Smooth muscle cell (in vitro differentiated cells): Measurements from ENCODE around the gene MTR. TPM values are rescaled to one million over a fixed set of nuclear protein-coding genes. Genes with fewer than 3 reads are reported as not detected.

Experiments
- DNase-seq: peaks from one replicate; lab custom pipeline; 2025; ENCODE audit not compliant: unreplicated experiment; lab: John Stamatoyannopoulos, UW
- H2AFZ ChIP-seq: fragments of 200-600 bp; sonication (generic); 2 replicates; pipeline ENCODE4 v1.6.0; 2016; ENCODE audit warnings: antibody characterized with exemption, low read depth, mild to moderate bottlenecking
- H3F3A ChIP-seq: fragments of 200-600 bp; sonication (generic); 2 replicates; pipeline ENCODE4 v1.6.0; 2017; ENCODE audit warnings: antibody characterized with exemption, low read depth
- H3K27ac ChIP-seq: fragments of 200-600 bp; sonication (generic); 2 replicates; pipeline ENCODE4 v1.5.1; 2016; ENCODE audit warnings: low read depth, mild to moderate bottlenecking
- H3K27me3 ChIP-seq: fragments of 200-600 bp; sonication (generic); 2 replicates; pipeline ENCODE4 v1.6.1; 2016; ENCODE audit warnings: low read depth, mild to moderate bottlenecking
- H3K36me3 ChIP-seq: fragments of 200-600 bp; sonication (generic); 2 replicates; pipeline ENCODE4 v1.5.1; 2016; ENCODE audit warnings: low read depth
- H3K4me1 ChIP-seq: fragments of 200-600 bp; sonication (generic); 2 replicates; pipeline ENCODE4 v1.5.1; 2016; ENCODE audit warnings: low read depth
- H3K4me2 ChIP-seq: fragments of 200-600 bp; sonication (generic); 2 replicates; pipeline ENCODE4 v1.6.0; 2016; ENCODE audit warnings: mild to moderate bottlenecking
- H3K4me3 ChIP-seq: fragments of 200-600 bp; sonication (generic); 2 replicates; pipeline ENCODE4 v1.5.1; 2016; ENCODE audit warnings: mild to moderate bottlenecking
- H3K79me2 ChIP-seq: fragments of 200-600 bp; sonication (generic); 2 replicates; pipeline ENCODE4 v1.6.0; 2016; ENCODE audit warnings: low read depth, mild to moderate bottlenecking
- H3K9ac ChIP-seq: fragments of 200-600 bp; sonication (generic); 2 replicates; pipeline ENCODE4 v1.6.0; 2016; ENCODE audit warnings: low read depth
- H3K9me3 ChIP-seq: fragments of 200-600 bp; sonication (generic); replicated peaks from 2 replicates; pipeline ENCODE4 v1.5.1; 2016; ENCODE audit warnings: low read depth
- H4K20me1 ChIP-seq: fragments of 200-600 bp; sonication (generic); 2 replicates; pipeline ENCODE4 v1.6.0; 2016; ENCODE audit warnings: low read depth
- CTCF ChIP-seq: fragments of 200-600 bp; sonication (generic); IDR thresholded peaks from 2 replicates; pipeline ENCODE4 v1.5.1; 2017; ENCODE audit warnings: borderline replicate concordance, mild to moderate bottlenecking, antibody characterized with exemption; ENCODE audit not compliant: insufficient read depth, poor library complexity, severe bottlenecking
- WGBS: methylation state at CpG from one replicate; pipeline ENCODE4 v1.1.7; 2016; ENCODE audit warnings: low lambda C conversion rate; 5-methylcytosine and 5-hydroxymethylcytosine counted together
- polyA plus RNA-seq: library from polyadenylated mRNA; unstranded; fragments of >200 nt; fragmentation: Nextera tagmentation; extraction: Ambion mirVana; gene quantifications from 2 replicates; pipeline ENCODE4 v1.2.1, GENCODE V29; 2016
- total RNA-seq: library from RNA; depleted of rRNA; stranded (reverse); fragments of >200 nt; gene quantifications from 2 replicates; pipeline ENCODE4 v1.2.3, GENCODE V29; 2014

MTR gene
- total and polyA plus RNA-seq, 2 experiments from 2014 or later, result 10.7 to 18.3 TPM

- Histone ChIP-seq H3K4me2 (no peak overlapping the region), H4K20me1 (no peaks in the 10 kb centered on the region), H3K4me3 (no peak overlapping the region), H2AFZ (no peak overlapping the region), H3K27me3 (peaks cover 4% of the 10 kb centered on the region), H3K79me2 (no peaks in the 10 kb centered on the region), H3K27ac (no peak overlapping the region), H3K9me3 (no peaks in the 10 kb centered on the region), H3F3A (no peaks in the 10 kb centered on the region), H3K4me1 (no peaks in the 10 kb centered on the region), H3K36me3 (no peaks in the 10 kb centered on the region), H3K9ac (no peak overlapping the region)
- no peak for DNase-seq
- no peak for TF ChIP-seq CTCF
- WGBS, result 89% methylated on average over 4 of the region's 4 CpGs
Measured at GRCh38 chr1:236925386-236925785, 130.3 kb downstream of the MTR start.

- no peak for DNase-seq
Measured at GRCh38 chr1:236930503-236930902, 135.4 kb downstream of the MTR start.

GRCh38 chr1:236938760-236939159, 143.7 kb downstream of the MTR start:
- Histone ChIP-seq H3K9me3 (no peaks in the 10 kb centered on the region), H3K27ac (no peak overlapping the region), H3K79me2 (no peaks in the 10 kb centered on the region), H4K20me1 (no peaks in the 10 kb centered on the region), H3K4me1 (no peaks in the 10 kb centered on the region), H3K27me3 (peaks cover 3% of the 10 kb centered on the region), H3K4me3 (no peak overlapping the region), H3K36me3 (no peaks in the 10 kb centered on the region), H3F3A (no peaks in the 10 kb centered on the region), H3K4me2 (no peak overlapping the region), H3K9ac (no peak overlapping the region), H2AFZ (no peak overlapping the region)
- 86% methylated on average over 5 of the region's 5 CpGs for WGBS
- no peak for TF ChIP-seq CTCF
- no peak for DNase-seq

More at GRCh38 chr1:236930503-236930902, 135.4 kb downstream of the MTR start:
- Histone ChIP-seq H3K4me3 (no peak overlapping the region), H3K36me3 (no peaks in the 10 kb centered on the region), H3K27me3 (no peaks in the 10 kb centered on the region), H3K27ac (no peak overlapping the region), H3K79me2 (no peaks in the 10 kb centered on the region), H4K20me1 (no peaks in the 10 kb centered on the region), H3K9ac (no peak overlapping the region), H3F3A (no peaks in the 10 kb centered on the region), H2AFZ (no peak overlapping the region), H3K4me2 (no peak overlapping the region), H3K4me1 (no peaks in the 10 kb centered on the region), H3K9me3 (no peaks in the 10 kb centered on the region)
- no peak for TF ChIP-seq CTCF
- WGBS, result 90% methylated on average over 4 of the region's 4 CpGs

GRCh38 chr1:236942431-236942830, 147.3 kb downstream of the MTR start:
- Histone ChIP-seq H4K20me1 (no peaks in the 10 kb centered on the region), H3K36me3 (no peaks in the 10 kb centered on the region)
- DNase-seq, result no peak

More at GRCh38 chr1:236942431-236942830, 147.3 kb downstream of the MTR start:
- Histone ChIP-seq H3K4me1 (no peaks in the 10 kb centered on the region), H3K27me3 (peaks cover 3% of the 10 kb centered on the region), H3K9me3 (no peaks in the 10 kb centered on the region), H3K9ac (no peak overlapping the region), H3K79me2 (no peaks in the 10 kb centered on the region), H3K4me3 (no peak overlapping the region), H3K4me2 (no peak overlapping the region), H3K27ac (no peak overlapping the region), H3F3A (no peaks in the 10 kb centered on the region), H2AFZ (no peak overlapping the region)
- no peak for TF ChIP-seq CTCF
